H9 (cell line): Measurements from ENCODE around the gene CHN2. TPM values are rescaled to one million over a fixed set of nuclear protein-coding genes. Genes with fewer than 3 reads are reported as not detected.

Experiments
- DNase-seq: peaks from one replicate; pipeline ENCODE4 v3.0.0-alpha.2; 2017
- H2AFZ ChIP-seq: one replicate; pipeline ENCODE4 v1.6.1; 2013; ENCODE audit warnings: mild to moderate bottlenecking, low read length, control low read depth, moderate library complexity
- H2AK5ac ChIP-seq: 2 replicates; pipeline ENCODE4 v1.6.1; 2013; ENCODE audit warnings: low read length, control low read depth, mixed read lengths; ENCODE audit not compliant: insufficient read length
- H2BK120ac ChIP-seq: one replicate; pipeline ENCODE4 v1.6.1; 2013; ENCODE audit warnings: low read depth, mild to moderate bottlenecking, low read length, control low read depth, inconsistent platforms; ENCODE audit not compliant: poor library complexity, severe bottlenecking
- H2BK12ac ChIP-seq: 2 replicates; pipeline ENCODE4 v1.6.1; 2013; ENCODE audit warnings: low read length, control low read depth, mixed read lengths, low read depth; ENCODE audit not compliant: insufficient read length
- H2BK15ac ChIP-seq: 2 replicates; pipeline ENCODE4 v1.6.1; 2013; ENCODE audit warnings: low read depth, low read length, control low read depth
- H2BK20ac ChIP-seq: one replicate; pipeline ENCODE4 v1.6.1; 2013; ENCODE audit warnings: low read depth, mild to moderate bottlenecking, low read length, control low read depth, inconsistent platforms; ENCODE audit not compliant: poor library complexity, severe bottlenecking
- H2BK5ac ChIP-seq: 2 replicates; pipeline ENCODE4 v1.6.1; 2013; ENCODE audit warnings: low read length, control low read depth, mixed read lengths; ENCODE audit not compliant: insufficient read length
- H3K14ac ChIP-seq: 2 replicates; pipeline ENCODE4 v1.6.1; 2013; ENCODE audit warnings: low read length, control low read depth; ENCODE audit not compliant: insufficient read depth
- H3K18ac ChIP-seq: 2 replicates; pipeline ENCODE4 v1.6.1; 2013; ENCODE audit warnings: low read depth, mild to moderate bottlenecking, mixed read lengths, low read length, control low read depth; ENCODE audit not compliant: insufficient read length
- H3K23ac ChIP-seq: 2 replicates; pipeline ENCODE4 v1.6.1; 2013; ENCODE audit warnings: low read length, control low read depth, mixed read lengths, low read depth; ENCODE audit not compliant: insufficient read length
- H3K23me2 ChIP-seq: 2 replicates; pipeline ENCODE4 v1.6.1; 2013; ENCODE audit warnings: low read depth, mild to moderate bottlenecking, mixed read lengths, low read length, control low read depth; ENCODE audit not compliant: insufficient read length, poor library complexity, severe bottlenecking
- H3K27ac ChIP-seq: 2 replicates; pipeline ENCODE4 v1.5.1; 2013; ENCODE audit warnings: low read length, control low read depth, mixed read lengths, low read depth; ENCODE audit not compliant: insufficient read length
- H3K27me3 ChIP-seq: 2 replicates; pipeline ENCODE4 v1.6.1; 2013; ENCODE audit warnings: low read length, control low read depth, inconsistent platforms; ENCODE audit not compliant: insufficient read depth
- H3K4ac ChIP-seq: 2 replicates; pipeline ENCODE4 v1.6.1; 2013; ENCODE audit warnings: low read depth, mild to moderate bottlenecking, control low read depth, inconsistent platforms, low read length, moderate library complexity
- H3K4me1 ChIP-seq: 2 replicates; pipeline ENCODE4 v1.6.1; 2013; ENCODE audit warnings: low read length, control low read depth, inconsistent platforms; ENCODE audit not compliant: insufficient read depth
- H3K4me2 ChIP-seq: 2 replicates; pipeline ENCODE4 v1.6.1; 2013; ENCODE audit warnings: low read length, control low read depth, mixed read lengths; ENCODE audit not compliant: insufficient read length, insufficient read depth
- H3K56ac ChIP-seq: 2 replicates; pipeline ENCODE4 v1.6.1; 2013; ENCODE audit warnings: low read depth, mild to moderate bottlenecking, mixed read lengths, low read length, control low read depth; ENCODE audit not compliant: insufficient read length
- H3K79me1 ChIP-seq: 2 replicates; pipeline ENCODE4 v1.6.1; 2013; ENCODE audit warnings: low read depth, mild to moderate bottlenecking, moderate library complexity, low read length, control low read depth, inconsistent platforms; ENCODE audit not compliant: insufficient read depth, poor library complexity, severe bottlenecking
- H3K79me2 ChIP-seq: 2 replicates; pipeline ENCODE4 v1.6.1; 2013; ENCODE audit warnings: low read length, control low read depth, inconsistent platforms; ENCODE audit not compliant: insufficient read depth
- H3K9ac ChIP-seq: 2 replicates; pipeline ENCODE4 v1.6.1; 2013; ENCODE audit warnings: low read length, control low read depth, mixed read lengths; ENCODE audit not compliant: insufficient read length; ENCODE audit errors: extremely low read depth
- H3K9me3 ChIP-seq: one replicate; pipeline ENCODE4 v1.6.1; 2013; ENCODE audit warnings: low read depth, low read length, inconsistent platforms; ENCODE audit not compliant: control insufficient read depth
- H3T11ph ChIP-seq: one replicate; pipeline ENCODE4 v1.6.1; 2013; ENCODE audit warnings: mild to moderate bottlenecking, low read length, control low read depth, inconsistent platforms
- H4K20me1 ChIP-seq: one replicate; pipeline ENCODE4 v1.6.1; 2013; ENCODE audit not compliant: control insufficient read depth, insufficient read length, insufficient read depth
- H4K5ac ChIP-seq: 2 replicates; pipeline ENCODE4 v1.6.1; 2013; ENCODE audit warnings: low read depth, mild to moderate bottlenecking, mixed read lengths, low read length, control low read depth; ENCODE audit not compliant: insufficient read length
- H4K8ac ChIP-seq: replicated peaks from 2 replicates; pipeline ENCODE4 v1.6.1; 2013; ENCODE audit warnings: low read length, control low read depth, mixed read lengths, low read depth; ENCODE audit not compliant: insufficient read length
- H4K91ac ChIP-seq: 2 replicates; pipeline ENCODE4 v1.6.1; 2013; ENCODE audit warnings: low read depth, mild to moderate bottlenecking, moderate library complexity, mixed read lengths, low read length, control low read depth; ENCODE audit not compliant: insufficient read length
- H3K27ac Mint-ChIP-seq, 3 experiments: 2 replicates in 2 of 3; 3 replicates in 1 of 3; pipeline ENCODE4 v1.8.0; 2020 to 2021; ENCODE audit warnings: mixed read lengths in 3 of 3, mild to moderate bottlenecking in 1 of 3, moderate library complexity in 1 of 3
- H3K27me3 Mint-ChIP-seq: 2 replicates; pipeline ENCODE4 v1.8.0; 2021; ENCODE audit warnings: low read depth, mild to moderate bottlenecking, moderate library complexity, mixed read lengths
- H3K36me3 Mint-ChIP-seq, 3 experiments: 2 replicates in 2 of 3; 3 replicates in 1 of 3; pipeline ENCODE4 v1.8.0; 2020 to 2021; ENCODE audit warnings: low read depth in 3 of 3, mixed read lengths in 3 of 3; ENCODE audit not compliant: insufficient read depth in 1 of 3
- H3K4me1 Mint-ChIP-seq, 2 experiments: 2 replicates each; pipeline ENCODE4 v1.8.0; 2020; ENCODE audit warnings: mixed read lengths in 2 of 2
- H3K4me3 Mint-ChIP-seq, 2 experiments: 2 replicates in 1 of 2; 3 replicates in 1 of 2; pipeline ENCODE4 v1.8.0; 2020 to 2021; ENCODE audit warnings: mild to moderate bottlenecking in 2 of 2, mixed read lengths in 2 of 2, moderate library complexity in 1 of 2
- H3K9me3 Mint-ChIP-seq, 2 experiments: 2 replicates in 1 of 2; 3 replicates in 1 of 2; pipeline ENCODE4 v1.8.0; 2020; ENCODE audit warnings: mild to moderate bottlenecking in 2 of 2, mixed read lengths in 2 of 2, moderate library complexity in 1 of 2
- CTCF ChIP-seq: fragments of 200-600 bp; sonication (generic); conservative IDR thresholded peaks from 3 replicates; pipeline ENCODE4 v1.8.0; 2021; ENCODE audit warnings: antibody characterized with exemption, mild to moderate bottlenecking
- WGBS: extraction: QIAGEN DNeasy Blood & Tissue Kit; methylation state at CpG from one replicate; pipeline ENCODE4 v1.1.7; 2013; ENCODE audit warnings: missing lambda C conversion rate, low lambda C conversion rate, mixed read lengths; ENCODE audit not compliant: insufficient read length; ENCODE audit errors: extremely low coverage; 5-methylcytosine and 5-hydroxymethylcytosine counted together
- total RNA-seq: library from RNA; stranded (reverse); gene quantifications from 2 replicates; pipeline ENCODE4 v1.2.1, GENCODE V29; 2021

Gene CHN2
- total RNA-seq, 1 experiment from 2014 or later: 3.3 TPM

- H3K27ac Mint-ChIP-seq: no peak overlapping the region
- no peaks in the 10 kb centered on the region for H3K36me3 Mint-ChIP-seq
Measured at GRCh38 chr7:29300649-29301048, 106.1 kb downstream of the CHN2 start.

More at GRCh38 chr7:29300649-29301048, 106.1 kb downstream of the CHN2 start:
- Histone ChIP-seq H3K9ac (no peak overlapping the region), H3K14ac (no peak overlapping the region), H3K23ac (no peak overlapping the region), H2BK120ac (no peak overlapping the region), H3K27me3 (no peaks in the 10 kb centered on the region), H3K79me1 (no peaks in the 10 kb centered on the region), H2BK5ac (no peak overlapping the region), H3K18ac (no peak overlapping the region), H2BK12ac (no peak overlapping the region), H3K23me2 (no peaks in the 10 kb centered on the region), H4K20me1 (no peaks in the 10 kb centered on the region), H3K4ac (no peak overlapping the region), H3K27ac (no peak overlapping the region), H3K4me2 (no peak overlapping the region), H2BK15ac (no peak overlapping the region), H4K5ac (no peak overlapping the region), H3K79me2 (no peaks in the 10 kb centered on the region), H4K91ac (no peak overlapping the region), H3K4me1 (peaks cover 7% of the 10 kb centered on the region; the same call in 1 of the 2 replicates), H2BK20ac (no peak overlapping the region), H3K9me3 (no peaks in the 10 kb centered on the region), H4K8ac (no peak overlapping the region), H2AFZ (no peak overlapping the region), H3K56ac (no peak overlapping the region), H3T11ph (no peak overlapping the region), H2AK5ac (no peak overlapping the region)
- Mint-ChIP-seq H3K9me3 (no peaks in the 10 kb centered on the region), H3K4me3 (no peak overlapping the region), H3K27me3 (peaks cover 1% of the 10 kb centered on the region; the same call in 1 of the 2 replicates), H3K4me1 (peaks cover 59 to 68% of the 10 kb centered on the region in 2 experiments)
- no peak for DNase-seq
- no CpG with 5 or more reads among the region's 1 CpG for WGBS
- TF ChIP-seq CTCF: no peak
